ENCODE measurements around the gene DARS1.

DNA sequence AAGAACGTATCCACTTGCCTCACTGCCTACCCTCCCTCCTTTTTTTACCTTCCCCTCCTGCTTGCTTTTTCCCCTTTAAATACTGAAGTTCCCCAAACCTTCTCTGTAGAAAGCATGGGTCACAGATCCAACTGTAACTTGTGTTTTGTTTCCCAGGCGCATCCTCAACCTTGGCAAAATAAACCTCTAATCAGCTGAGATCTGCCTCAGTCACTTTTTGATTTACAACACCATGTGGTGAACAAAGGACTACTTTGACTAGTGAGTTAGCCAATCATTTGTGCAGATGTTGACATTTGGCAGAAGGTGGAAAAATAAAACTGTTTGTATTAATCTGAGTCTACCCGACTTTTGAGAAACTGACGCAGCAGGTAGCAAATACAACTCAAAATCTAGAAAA, 85.9 kb downstream of the DARS1 start:
- TF ChIP-seq, protein P1, sequence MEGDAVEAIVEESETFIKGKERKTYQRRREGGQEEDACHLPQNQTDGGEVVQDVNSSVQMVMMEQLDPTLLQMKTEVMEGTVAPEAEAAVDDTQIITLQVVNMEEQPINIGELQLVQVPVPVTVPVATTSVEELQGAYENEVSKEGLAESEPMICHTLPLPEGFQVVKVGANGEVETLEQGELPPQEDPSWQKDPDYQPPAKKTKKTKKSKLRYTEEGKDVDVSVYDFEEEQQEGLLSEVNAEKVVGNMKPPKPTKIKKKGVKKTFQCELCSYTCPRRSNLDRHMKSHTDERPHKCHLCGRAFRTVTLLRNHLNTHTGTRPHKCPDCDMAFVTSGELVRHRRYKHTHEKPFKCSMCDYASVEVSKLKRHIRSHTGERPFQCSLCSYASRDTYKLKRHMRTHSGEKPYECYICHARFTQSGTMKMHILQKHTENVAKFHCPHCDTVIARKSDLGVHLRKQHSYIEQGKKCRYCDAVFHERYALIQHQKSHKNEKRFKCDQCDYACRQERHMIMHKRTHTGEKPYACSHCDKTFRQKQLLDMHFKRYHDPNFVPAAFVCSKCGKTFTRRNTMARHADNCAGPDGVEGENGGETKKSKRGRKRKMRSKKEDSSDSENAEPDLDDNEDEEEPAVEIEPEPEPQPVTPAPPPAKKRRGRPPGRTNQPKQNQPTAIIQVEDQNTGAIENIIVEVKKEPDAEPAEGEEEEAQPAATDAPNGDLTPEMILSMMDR (IDR thresholded peaks at IDR 0.05), result no peak
- TF ChIP-seq POLR2A (IDR thresholded peaks at IDR 0.05), result no peak
